ENCODE data around the gene TARS2.

Gene TARS2

DNA sequence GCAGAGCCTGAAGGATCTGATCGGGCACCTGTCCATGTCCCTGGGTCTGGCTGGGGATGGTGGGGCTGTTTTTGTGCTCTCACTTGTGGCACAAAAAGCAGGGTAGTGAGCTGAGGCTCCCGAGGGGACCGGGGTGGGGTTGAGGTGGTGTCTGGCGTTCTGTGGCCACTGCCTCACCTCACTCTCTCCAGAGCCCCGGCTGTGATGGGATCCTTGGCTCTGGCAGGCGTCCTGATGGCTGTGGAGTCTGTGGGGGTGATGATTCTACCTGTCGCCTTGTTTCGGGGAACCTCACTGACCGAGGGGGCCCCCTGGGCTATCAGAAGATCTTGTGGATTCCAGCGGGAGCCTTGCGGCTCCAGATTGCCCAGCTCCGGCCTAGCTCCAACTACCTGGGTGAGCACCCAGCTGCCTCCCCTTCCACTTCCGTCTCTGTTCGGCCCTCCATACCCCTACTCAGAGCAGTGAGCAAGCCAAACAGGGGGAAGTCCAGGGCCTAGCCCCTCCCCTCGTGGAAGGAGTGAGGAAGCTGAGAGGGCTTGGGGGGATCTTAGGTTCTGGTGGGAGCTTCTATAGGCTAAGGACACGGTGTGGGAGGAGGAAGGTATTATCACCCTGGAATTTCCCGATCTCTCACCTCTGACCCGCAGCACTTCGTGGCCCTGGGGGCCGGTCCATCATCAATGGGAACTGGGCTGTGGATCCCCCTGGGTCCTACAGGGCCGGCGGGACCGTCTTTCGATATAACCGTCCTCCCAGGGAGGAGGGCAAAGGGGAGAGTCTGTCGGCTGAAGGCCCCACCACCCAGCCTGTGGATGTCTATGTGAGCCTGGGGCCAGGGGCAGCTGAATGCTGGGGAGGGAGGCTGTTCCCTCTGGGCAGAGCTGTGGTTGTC is 69.0 kb downstream of the TARS2 start:
- no peak for DNase-seq (ENCODE audit: low spot score)

DNA sequence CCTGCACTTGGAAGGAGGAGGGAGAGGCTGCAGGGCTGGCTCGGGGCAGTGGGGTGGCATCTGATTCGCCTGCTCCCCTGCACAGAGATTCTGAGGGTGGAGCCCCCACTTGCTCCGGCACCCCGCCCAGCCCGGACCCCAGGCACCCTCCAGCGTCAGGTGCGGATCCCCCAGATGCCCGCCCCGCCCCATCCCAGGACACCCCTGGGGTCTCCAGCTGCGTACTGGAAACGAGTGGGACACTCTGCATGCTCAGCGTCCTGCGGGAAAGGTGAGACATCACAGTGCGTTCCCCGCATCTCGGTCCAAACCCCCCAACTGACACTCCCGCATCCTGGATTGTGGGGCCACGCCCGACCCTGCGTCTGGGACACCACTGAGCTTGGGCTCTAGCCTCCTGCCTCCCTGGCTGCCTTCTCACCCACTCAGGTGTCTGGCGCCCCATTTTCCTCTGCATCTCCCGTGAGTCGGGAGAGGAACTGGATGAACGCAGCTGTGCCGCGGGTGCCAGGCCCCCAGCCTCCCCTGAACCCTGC is 69.9 kb downstream of the TARS2 start:
- DNase-seq (ENCODE audit: low spot score) = no peak
